Mesenchymal stem cell (in vitro differentiated cells and primary cell): ENCODE data around the gene TSPAN14.

Experiments used
- DNase-seq: peaks from one replicate; pipeline ENCODE4 v3.0.0-alpha.2; 2013
- H2AFZ ChIP-seq: one replicate; pipeline ENCODE4 v1.6.1; 2013; ENCODE audit warnings: low read depth, mild to moderate bottlenecking, control low read depth, inconsistent platforms, low read length, moderate library complexity
- H2AK5ac ChIP-seq: 2 replicates; pipeline ENCODE4 v1.6.1; 2013; ENCODE audit warnings: low read length, moderate library complexity, mild to moderate bottlenecking, inconsistent platforms; ENCODE audit not compliant: severe bottlenecking
- H2BK120ac ChIP-seq: one replicate; pipeline ENCODE4 v1.6.1; 2013; ENCODE audit warnings: low read depth, mild to moderate bottlenecking, inconsistent platforms, low read length, moderate library complexity
- H2BK12ac ChIP-seq, 2 experiments: one replicate each; pipeline ENCODE4 v1.6.1; 2013; ENCODE audit warnings: inconsistent platforms in 2 of 2, low read length in 2 of 2, mild to moderate bottlenecking in 2 of 2, moderate library complexity in 2 of 2, control low read depth in 1 of 2
- H2BK15ac ChIP-seq: one replicate; pipeline ENCODE4 v1.6.1; 2013; ENCODE audit warnings: mild to moderate bottlenecking, low read depth, inconsistent platforms; ENCODE audit not compliant: poor library complexity, severe bottlenecking
- H2BK5ac ChIP-seq: 2 replicates; pipeline ENCODE4 v1.6.1; 2013; ENCODE audit warnings: low read depth, mild to moderate bottlenecking, low read length, control low read depth, inconsistent platforms; ENCODE audit not compliant: poor library complexity, severe bottlenecking
- H3K14ac ChIP-seq, 2 experiments: one replicate each; pipeline ENCODE4 v1.6.1; 2013; ENCODE audit warnings: inconsistent platforms in 2 of 2, low read length in 2 of 2, control low read depth in 1 of 2, mild to moderate bottlenecking in 1 of 2, moderate library complexity in 1 of 2
- H3K18ac ChIP-seq, 2 experiments: one replicate each; pipeline ENCODE4 v1.6.1; 2013; ENCODE audit warnings: inconsistent platforms in 2 of 2, low read length in 2 of 2, control low read depth in 1 of 2, low read depth in 1 of 2, mild to moderate bottlenecking in 1 of 2
- H3K23ac ChIP-seq, 2 experiments: one replicate each; pipeline ENCODE4 v1.6.1; 2013; ENCODE audit warnings: inconsistent platforms in 2 of 2, low read length in 2 of 2, mild to moderate bottlenecking in 2 of 2, moderate library complexity in 2 of 2, control low read depth in 1 of 2
- H3K27ac ChIP-seq: 2 replicates; pipeline ENCODE4 v1.5.1; 2013; ENCODE audit warnings: mild to moderate bottlenecking, moderate library complexity, low read length, control low read depth, inconsistent platforms; ENCODE audit not compliant: poor library complexity, severe bottlenecking
- H3K27me3 ChIP-seq, 2 experiments: 2 replicates each; pipeline versions ENCODE4 v1.6.1 to v1.7.0; 2013; ENCODE audit warnings: low read length in 2 of 2, mild to moderate bottlenecking in 2 of 2, moderate library complexity in 2 of 2, control low read depth in 1 of 2, inconsistent platforms in 1 of 2; ENCODE audit not compliant: control insufficient read depth in 1 of 2, insufficient read depth in 1 of 2
- H3K36me3 ChIP-seq, 2 experiments: 2 replicates each; pipeline versions ENCODE4 v1.6.1 to v1.7.0; 2013; ENCODE audit warnings: low read length in 2 of 2, control low read depth in 1 of 2, inconsistent platforms in 1 of 2, low read depth in 1 of 2, mild to moderate bottlenecking in 1 of 2; ENCODE audit not compliant: insufficient read depth in 2 of 2, control insufficient read depth in 1 of 2
- H3K4ac ChIP-seq, 2 experiments: one replicate each; pipeline ENCODE4 v1.6.1; 2013; ENCODE audit warnings: inconsistent platforms in 2 of 2, low read length in 2 of 2, mild to moderate bottlenecking in 2 of 2, moderate library complexity in 2 of 2, control low read depth in 1 of 2, low read depth in 1 of 2
- H3K4me1 ChIP-seq: 2 replicates; pipeline ENCODE4 v1.6.1; 2013; ENCODE audit warnings: low read depth, low read length, control low read depth; ENCODE audit not compliant: control insufficient read depth, insufficient read depth
- H3K4me2 ChIP-seq: 2 replicates; pipeline ENCODE4 v1.6.1; 2013; ENCODE audit warnings: low read length, mild to moderate bottlenecking, inconsistent platforms; ENCODE audit not compliant: poor library complexity, severe bottlenecking
- H3K4me3 ChIP-seq, 2 experiments: 2 replicates each; pipeline versions ENCODE4 v1.5.1 to v1.7.0; 2013; ENCODE audit warnings: low read length in 2 of 2, mild to moderate bottlenecking in 2 of 2, control low read depth in 1 of 2, low read depth in 1 of 2; ENCODE audit not compliant: insufficient read depth in 1 of 2
- H3K79me1 ChIP-seq: replicated peaks from 2 replicates; pipeline ENCODE4 v1.6.1; 2013; ENCODE audit warnings: mild to moderate bottlenecking, control low read depth, low read length, inconsistent platforms; ENCODE audit not compliant: poor library complexity, severe bottlenecking
- H3K9ac ChIP-seq: 2 replicates; pipeline ENCODE4 v1.7.0; 2013; ENCODE audit warnings: mild to moderate bottlenecking, low read length, moderate library complexity
- H3K9me3 ChIP-seq: 2 replicates; pipeline ENCODE4 v1.7.0; 2013; ENCODE audit warnings: mild to moderate bottlenecking, low read length; ENCODE audit not compliant: control insufficient read depth
- H4K8ac ChIP-seq: one replicate; pipeline ENCODE4 v1.6.1; 2013; ENCODE audit warnings: inconsistent platforms, mild to moderate bottlenecking, low read length, moderate library complexity
- H4K91ac ChIP-seq: one replicate; pipeline ENCODE4 v1.6.1; 2013; ENCODE audit warnings: mild to moderate bottlenecking, low read length, inconsistent platforms
- WGBS: methylation state at CpG from one replicate; pipeline ENCODE4 v1.1.7; 2013; ENCODE audit warnings: mixed read lengths; 5-methylcytosine and 5-hydroxymethylcytosine counted together

The TSPAN14 gene

GRCh38 chr10:80513106-80513505, 59.0 kb downstream of the TSPAN14 start:
- H2BK12ac ChIP-seq = no peak overlapping the region
- H3K23ac ChIP-seq = no peak overlapping the region
- no peaks in the 10 kb centered on the region for H3K27me3 ChIP-seq
- no peaks in the 10 kb centered on the region for H3K9me3 ChIP-seq
- no peak overlapping the region for H3K4ac ChIP-seq
- no peak overlapping the region for H3K4me2 ChIP-seq
- H2BK5ac ChIP-seq = no peak overlapping the region
- H3K36me3 ChIP-seq = peaks cover 70 to 95% of the 10 kb centered on the region in 2 experiments
- H3K4me3 ChIP-seq = no peak overlapping the region
- no peak overlapping the region for H4K91ac ChIP-seq
- H3K79me1 ChIP-seq = peaks cover 25% of the 10 kb centered on the region
- H2AK5ac ChIP-seq = no peak overlapping the region
- H3K18ac ChIP-seq = no peak overlapping the region
- no peak overlapping the region for H2BK120ac ChIP-seq
- peaks cover 48% of the 10 kb centered on the region for H3K4me1 ChIP-seq
- H3K14ac ChIP-seq = no peak overlapping the region
- H2AFZ ChIP-seq = no peak overlapping the region
- 98% methylated on average over 6 of the region's 6 CpGs for WGBS
- no peak overlapping the region for H3K27ac ChIP-seq
- no peak overlapping the region for H2BK15ac ChIP-seq
- H3K9ac ChIP-seq = no peak overlapping the region
- no peak for DNase-seq
- H4K8ac ChIP-seq = no peak overlapping the region

GRCh38 chr10:80515511-80515910, 61.4 kb downstream of the TSPAN14 start:
- no peak overlapping the region for H3K4ac ChIP-seq
- peaks cover 38% of the 10 kb centered on the region for H3K79me1 ChIP-seq
- H3K4me3 ChIP-seq = no peak overlapping the region
- H4K8ac ChIP-seq = no peak overlapping the region
- no peak for DNase-seq
- no peak overlapping the region for H3K18ac ChIP-seq
- peaks cover 36% of the 10 kb centered on the region for H3K4me1 ChIP-seq
- no peak overlapping the region for H2AK5ac ChIP-seq
- no peak overlapping the region for H3K14ac ChIP-seq
- no peak overlapping the region for H3K23ac ChIP-seq
- H3K27ac ChIP-seq = no peak overlapping the region
- H3K27me3 ChIP-seq = no peaks in the 10 kb centered on the region
- H2BK5ac ChIP-seq = no peak overlapping the region
- 83% methylated on average over 3 of the region's 5 CpGs for WGBS
- no peak overlapping the region for H2AFZ ChIP-seq
- H2BK120ac ChIP-seq = no peak overlapping the region
- peaks cover 80 to 98% of the 10 kb centered on the region in 2 experiments for H3K36me3 ChIP-seq
- no peaks in the 10 kb centered on the region for H3K9me3 ChIP-seq
- H3K9ac ChIP-seq = no peak overlapping the region
- no peak overlapping the region for H3K4me2 ChIP-seq
- no peak overlapping the region for H2BK12ac ChIP-seq
- no peak overlapping the region for H2BK15ac ChIP-seq
- H4K91ac ChIP-seq = no peak overlapping the region

- 96% methylated on average over 12 of the region's 12 CpGs for WGBS
- no peak overlapping the region for H4K8ac ChIP-seq
Measured at GRCh38 chr10:80515941-80516340, 61.8 kb downstream of the TSPAN14 start.

GRCh38 chr10:80516506-80517075, 62.5 kb downstream of the TSPAN14 start:
- H3K14ac ChIP-seq = no peak overlapping the region
- no peak overlapping the region for H3K23ac ChIP-seq
- H3K4ac ChIP-seq = no peak overlapping the region
- no peaks in the 10 kb centered on the region for H3K27me3 ChIP-seq
- H3K4me1 ChIP-seq = peaks cover 38% of the 10 kb centered on the region
- H2BK15ac ChIP-seq = no peak overlapping the region
- H2AFZ ChIP-seq = no peak overlapping the region
- no peaks in the 10 kb centered on the region for H3K9me3 ChIP-seq
- WGBS = 97% methylated on average over 6 of the region's 6 CpGs
- no peak for DNase-seq
- no peak overlapping the region for H3K4me3 ChIP-seq
- no peak overlapping the region for H2BK12ac ChIP-seq
- no peak overlapping the region for H3K27ac ChIP-seq
- no peak overlapping the region for H2AK5ac ChIP-seq
- H2BK120ac ChIP-seq = no peak overlapping the region
- no peak overlapping the region for H3K9ac ChIP-seq
- H3K79me1 ChIP-seq = peaks cover 42% of the 10 kb centered on the region
- peaks cover 85 to 100% of the 10 kb centered on the region in 2 experiments for H3K36me3 ChIP-seq
- no peak overlapping the region for H2BK5ac ChIP-seq
- no peak overlapping the region for H4K8ac ChIP-seq
- H4K91ac ChIP-seq = no peak overlapping the region
- H3K18ac ChIP-seq = no peak overlapping the region
- H3K4me2 ChIP-seq = no peak overlapping the region

More at GRCh38 chr10:80515941-80516340, 61.8 kb downstream of the TSPAN14 start:
- H2BK5ac ChIP-seq = no peak overlapping the region
- H3K27ac ChIP-seq = no peak overlapping the region
- no peak overlapping the region for H2BK15ac ChIP-seq
- no peak overlapping the region for H2BK12ac ChIP-seq
- no peaks in the 10 kb centered on the region for H3K9me3 ChIP-seq
- no peak overlapping the region for H3K4me2 ChIP-seq
- no peak overlapping the region for H3K4ac ChIP-seq
- H3K4me1 ChIP-seq = peaks cover 40% of the 10 kb centered on the region
- H3K14ac ChIP-seq = no peak overlapping the region
- no peak overlapping the region for H2AFZ ChIP-seq
- no peak overlapping the region for H2AK5ac ChIP-seq
- no peak overlapping the region for H4K91ac ChIP-seq
- H3K18ac ChIP-seq = no peak overlapping the region
- no peak overlapping the region for H2BK120ac ChIP-seq
- peaks cover 84 to 100% of the 10 kb centered on the region in 2 experiments for H3K36me3 ChIP-seq
- H3K79me1 ChIP-seq = peaks cover 42% of the 10 kb centered on the region
- H3K9ac ChIP-seq = no peak overlapping the region
- H3K27me3 ChIP-seq = no peaks in the 10 kb centered on the region
- DNase-seq = no peak
- no peak overlapping the region for H3K23ac ChIP-seq
- H3K4me3 ChIP-seq = no peak overlapping the region
